Testis (tissue), 2 donors: ENCODE data around the gene MIEN1.

Experiments used
- POLR2A ChIP-seq: fragments of 450-650 bp; IDR thresholded peaks from one replicate; pipeline ENCODE4 v1.6.1; 2017; ENCODE audit warnings: antibody characterized with exemption, mild to moderate bottlenecking, moderate library complexity
- TF ChIP-seq, protein P1 (sequence below), 3 experiments: fragments of 450-650 bp in 2 of 3; fragments of 200-600 bp in 1 of 3; sonication (generic) in 1 of 3; IDR thresholded peaks; one replicate each; pipeline ENCODE4 v1.5.1; 2016 to 2019; ENCODE audit warnings: antibody characterized with exemption in 3 of 3, mild to moderate bottlenecking in 2 of 3, moderate library complexity in 1 of 3

- TF ChIP-seq POLR2A, result no peak
- TF ChIP-seq, protein P1, sequence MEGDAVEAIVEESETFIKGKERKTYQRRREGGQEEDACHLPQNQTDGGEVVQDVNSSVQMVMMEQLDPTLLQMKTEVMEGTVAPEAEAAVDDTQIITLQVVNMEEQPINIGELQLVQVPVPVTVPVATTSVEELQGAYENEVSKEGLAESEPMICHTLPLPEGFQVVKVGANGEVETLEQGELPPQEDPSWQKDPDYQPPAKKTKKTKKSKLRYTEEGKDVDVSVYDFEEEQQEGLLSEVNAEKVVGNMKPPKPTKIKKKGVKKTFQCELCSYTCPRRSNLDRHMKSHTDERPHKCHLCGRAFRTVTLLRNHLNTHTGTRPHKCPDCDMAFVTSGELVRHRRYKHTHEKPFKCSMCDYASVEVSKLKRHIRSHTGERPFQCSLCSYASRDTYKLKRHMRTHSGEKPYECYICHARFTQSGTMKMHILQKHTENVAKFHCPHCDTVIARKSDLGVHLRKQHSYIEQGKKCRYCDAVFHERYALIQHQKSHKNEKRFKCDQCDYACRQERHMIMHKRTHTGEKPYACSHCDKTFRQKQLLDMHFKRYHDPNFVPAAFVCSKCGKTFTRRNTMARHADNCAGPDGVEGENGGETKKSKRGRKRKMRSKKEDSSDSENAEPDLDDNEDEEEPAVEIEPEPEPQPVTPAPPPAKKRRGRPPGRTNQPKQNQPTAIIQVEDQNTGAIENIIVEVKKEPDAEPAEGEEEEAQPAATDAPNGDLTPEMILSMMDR (IDR thresholded peaks at IDR 0.05), result no peak
These were observed 14.8 kb downstream of the MIEN1 start for GRCh38 chr17:39715375-39716072.
